Liver (tissue), 3 donors: ENCODE data around the gene UBXN6.

Experiments used
- EGR1 ChIP-seq, 2 donors: IDR thresholded peaks; 2 replicates each; pipeline ENCODE4 v1.6.1; 2016 to 2018; ENCODE audit warnings: antibody characterized with exemption in 2 of 2, low read depth in 2 of 2
- GABPA ChIP-seq, 2 donors: IDR thresholded peaks in 1 of 2; conservative IDR thresholded peaks in 1 of 2; 2 replicates each; pipeline ENCODE4 v1.6.1; 2016; ENCODE audit warnings: antibody characterized with exemption in 2 of 2, mild to moderate bottlenecking in 1 of 2, moderate library complexity in 1 of 2
- JUND ChIP-seq, 2 donors: IDR thresholded peaks; 2 replicates each; pipeline ENCODE4 v1.6.1; 2016; ENCODE audit warnings: antibody characterized with exemption in 2 of 2
- NR2F2 ChIP-seq: IDR thresholded peaks from 2 replicates; pipeline ENCODE4 v1.6.1; 2016; ENCODE audit warnings: antibody characterized with exemption
- RAD21 ChIP-seq, 2 donors: IDR thresholded peaks; 2 replicates each; pipeline ENCODE4 v1.6.1; 2016; ENCODE audit warnings: antibody characterized with exemption in 2 of 2, mild to moderate bottlenecking in 2 of 2
- RXRA ChIP-seq, 2 donors: IDR thresholded peaks; 2 replicates each; pipeline ENCODE4 v1.6.1; 2017 to 2018; ENCODE audit warnings: antibody characterized with exemption in 2 of 2, mild to moderate bottlenecking in 1 of 2
- SP1 ChIP-seq: IDR thresholded peaks from 2 replicates; pipeline ENCODE4 v1.6.1; 2018; ENCODE audit warnings: antibody characterized with exemption, mild to moderate bottlenecking
- TAF1 ChIP-seq: conservative IDR thresholded peaks from 2 replicates; pipeline ENCODE4 v1.6.1; 2016; ENCODE audit warnings: antibody characterized with exemption, mild to moderate bottlenecking
- YY1 ChIP-seq: IDR thresholded peaks from 2 replicates; pipeline ENCODE4 v1.6.1; 2016; ENCODE audit warnings: antibody characterized with exemption, mild to moderate bottlenecking
- TF ChIP-seq, protein P1 (sequence below): fragments of 150-350 bp; IDR thresholded peaks from 2 replicates; pipeline ENCODE4 v1.5.1; 2017; ENCODE audit warnings: improper control_type of control experiment, low read depth, low read length; ENCODE audit not compliant: missing input control
- TF ChIP-seq, protein P2 (sequence below): IDR thresholded peaks from 2 replicates; pipeline ENCODE4 v1.6.1; 2016; ENCODE audit warnings: antibody characterized with exemption
- TF ChIP-seq, protein P3 (sequence below): IDR thresholded peaks from 2 replicates; pipeline ENCODE4 v1.6.1; 2016; ENCODE audit warnings: antibody characterized with exemption
- TF ChIP-seq, protein P4 (sequence below): IDR thresholded peaks from 2 replicates; pipeline ENCODE4 v1.6.1; 2016; ENCODE audit warnings: antibody characterized with exemption
- TF ChIP-seq, protein P5 (sequence below): IDR thresholded peaks from 2 replicates; pipeline ENCODE4 v1.6.1; 2016; ENCODE audit warnings: antibody characterized with exemption, mild to moderate bottlenecking
- donor health status: healthy.
- donor health status: healthy.

DNA sequence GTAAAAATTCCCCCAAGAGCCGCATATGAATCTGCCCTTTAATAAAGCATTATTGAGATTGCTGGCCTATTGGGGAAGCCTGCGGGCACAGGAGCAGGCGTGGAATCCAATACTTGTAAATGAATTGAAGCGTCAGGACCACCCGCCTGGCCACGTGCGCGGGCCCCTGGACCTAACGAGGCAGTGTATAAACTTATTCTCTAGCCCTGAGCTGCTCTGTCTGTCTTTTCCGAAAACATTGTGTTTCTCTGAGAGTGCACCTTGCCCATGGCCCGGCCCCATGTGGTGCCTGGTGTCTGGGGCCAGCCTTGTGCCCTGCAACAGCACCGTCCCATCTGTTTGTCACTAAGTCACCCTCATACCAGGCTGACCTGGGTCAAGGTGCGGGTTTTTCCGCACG is 14.4 kb downstream of the UBXN6 start:
- TF ChIP-seq, protein P1, sequence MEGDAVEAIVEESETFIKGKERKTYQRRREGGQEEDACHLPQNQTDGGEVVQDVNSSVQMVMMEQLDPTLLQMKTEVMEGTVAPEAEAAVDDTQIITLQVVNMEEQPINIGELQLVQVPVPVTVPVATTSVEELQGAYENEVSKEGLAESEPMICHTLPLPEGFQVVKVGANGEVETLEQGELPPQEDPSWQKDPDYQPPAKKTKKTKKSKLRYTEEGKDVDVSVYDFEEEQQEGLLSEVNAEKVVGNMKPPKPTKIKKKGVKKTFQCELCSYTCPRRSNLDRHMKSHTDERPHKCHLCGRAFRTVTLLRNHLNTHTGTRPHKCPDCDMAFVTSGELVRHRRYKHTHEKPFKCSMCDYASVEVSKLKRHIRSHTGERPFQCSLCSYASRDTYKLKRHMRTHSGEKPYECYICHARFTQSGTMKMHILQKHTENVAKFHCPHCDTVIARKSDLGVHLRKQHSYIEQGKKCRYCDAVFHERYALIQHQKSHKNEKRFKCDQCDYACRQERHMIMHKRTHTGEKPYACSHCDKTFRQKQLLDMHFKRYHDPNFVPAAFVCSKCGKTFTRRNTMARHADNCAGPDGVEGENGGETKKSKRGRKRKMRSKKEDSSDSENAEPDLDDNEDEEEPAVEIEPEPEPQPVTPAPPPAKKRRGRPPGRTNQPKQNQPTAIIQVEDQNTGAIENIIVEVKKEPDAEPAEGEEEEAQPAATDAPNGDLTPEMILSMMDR = no peak
- TF ChIP-seq RAD21 (IDR thresholded peaks at IDR 0.05) = no peak
- TF ChIP-seq NR2F2 = no peak
- no peak for TF ChIP-seq RXRA (IDR thresholded peaks at IDR 0.05)
- TF ChIP-seq, protein P2, sequence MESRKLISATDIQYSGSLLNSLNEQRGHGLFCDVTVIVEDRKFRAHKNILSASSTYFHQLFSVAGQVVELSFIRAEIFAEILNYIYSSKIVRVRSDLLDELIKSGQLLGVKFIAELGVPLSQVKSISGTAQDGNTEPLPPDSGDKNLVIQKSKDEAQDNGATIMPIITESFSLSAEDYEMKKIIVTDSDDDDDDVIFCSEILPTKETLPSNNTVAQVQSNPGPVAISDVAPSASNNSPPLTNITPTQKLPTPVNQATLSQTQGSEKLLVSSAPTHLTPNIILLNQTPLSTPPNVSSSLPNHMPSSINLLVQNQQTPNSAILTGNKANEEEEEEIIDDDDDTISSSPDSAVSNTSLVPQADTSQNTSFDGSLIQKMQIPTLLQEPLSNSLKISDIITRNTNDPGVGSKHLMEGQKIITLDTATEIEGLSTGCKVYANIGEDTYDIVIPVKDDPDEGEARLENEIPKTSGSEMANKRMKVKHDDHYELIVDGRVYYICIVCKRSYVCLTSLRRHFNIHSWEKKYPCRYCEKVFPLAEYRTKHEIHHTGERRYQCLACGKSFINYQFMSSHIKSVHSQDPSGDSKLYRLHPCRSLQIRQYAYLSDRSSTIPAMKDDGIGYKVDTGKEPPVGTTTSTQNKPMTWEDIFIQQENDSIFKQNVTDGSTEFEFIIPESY = no peak
- TF ChIP-seq, protein P3, sequence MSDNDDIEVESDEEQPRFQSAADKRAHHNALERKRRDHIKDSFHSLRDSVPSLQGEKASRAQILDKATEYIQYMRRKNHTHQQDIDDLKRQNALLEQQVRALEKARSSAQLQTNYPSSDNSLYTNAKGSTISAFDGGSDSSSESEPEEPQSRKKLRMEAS = no peak
- TF ChIP-seq, protein P4, sequence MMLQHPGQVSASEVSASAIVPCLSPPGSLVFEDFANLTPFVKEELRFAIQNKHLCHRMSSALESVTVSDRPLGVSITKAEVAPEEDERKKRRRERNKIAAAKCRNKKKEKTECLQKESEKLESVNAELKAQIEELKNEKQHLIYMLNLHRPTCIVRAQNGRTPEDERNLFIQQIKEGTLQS = no peak
- TF ChIP-seq TAF1 = no peak
- no peak for TF ChIP-seq GABPA (IDR thresholded peaks at IDR 0.05 in 1 of 2, conservative IDR thresholded peaks at IDR 0.05 in 1 of 2)
- no peak for TF ChIP-seq SP1
- TF ChIP-seq, protein P5, sequence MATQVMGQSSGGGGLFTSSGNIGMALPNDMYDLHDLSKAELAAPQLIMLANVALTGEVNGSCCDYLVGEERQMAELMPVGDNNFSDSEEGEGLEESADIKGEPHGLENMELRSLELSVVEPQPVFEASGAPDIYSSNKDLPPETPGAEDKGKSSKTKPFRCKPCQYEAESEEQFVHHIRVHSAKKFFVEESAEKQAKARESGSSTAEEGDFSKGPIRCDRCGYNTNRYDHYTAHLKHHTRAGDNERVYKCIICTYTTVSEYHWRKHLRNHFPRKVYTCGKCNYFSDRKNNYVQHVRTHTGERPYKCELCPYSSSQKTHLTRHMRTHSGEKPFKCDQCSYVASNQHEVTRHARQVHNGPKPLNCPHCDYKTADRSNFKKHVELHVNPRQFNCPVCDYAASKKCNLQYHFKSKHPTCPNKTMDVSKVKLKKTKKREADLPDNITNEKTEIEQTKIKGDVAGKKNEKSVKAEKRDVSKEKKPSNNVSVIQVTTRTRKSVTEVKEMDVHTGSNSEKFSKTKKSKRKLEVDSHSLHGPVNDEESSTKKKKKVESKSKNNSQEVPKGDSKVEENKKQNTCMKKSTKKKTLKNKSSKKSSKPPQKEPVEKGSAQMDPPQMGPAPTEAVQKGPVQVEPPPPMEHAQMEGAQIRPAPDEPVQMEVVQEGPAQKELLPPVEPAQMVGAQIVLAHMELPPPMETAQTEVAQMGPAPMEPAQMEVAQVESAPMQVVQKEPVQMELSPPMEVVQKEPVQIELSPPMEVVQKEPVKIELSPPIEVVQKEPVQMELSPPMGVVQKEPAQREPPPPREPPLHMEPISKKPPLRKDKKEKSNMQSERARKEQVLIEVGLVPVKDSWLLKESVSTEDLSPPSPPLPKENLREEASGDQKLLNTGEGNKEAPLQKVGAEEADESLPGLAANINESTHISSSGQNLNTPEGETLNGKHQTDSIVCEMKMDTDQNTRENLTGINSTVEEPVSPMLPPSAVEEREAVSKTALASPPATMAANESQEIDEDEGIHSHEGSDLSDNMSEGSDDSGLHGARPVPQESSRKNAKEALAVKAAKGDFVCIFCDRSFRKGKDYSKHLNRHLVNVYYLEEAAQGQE = no peak
- no peak for TF ChIP-seq YY1
- no peak for TF ChIP-seq JUND (IDR thresholded peaks at IDR 0.05)
- no peak for TF ChIP-seq EGR1 (IDR thresholded peaks at IDR 0.05; ENCODE audit: low read depth in 2 of 2)
